ENCODE data around the gene PPIB. TPM values are rescaled to one million over a fixed set of nuclear protein-coding genes. Genes with fewer than 3 reads are reported as not detected.

The PPIB gene
- total RNA-seq, 1 donor from 2014 or later, result 515 TPM

Other genes starting within 250 kb of the PPIB start
- 0.07 and 7.3 TPM in 2 replicates for gene DAPK2, start 116.5 kb downstream of the PPIB start, total RNA-seq
- gene CIAO2A, start 69.2 kb downstream of the PPIB start, total RNA-seq, result 92.3 and 101 TPM in 2 replicates
- gene SNX1, start 67.0 kb downstream of the PPIB start, total RNA-seq, result 15.3 and 25.7 TPM in 2 replicates
- gene SNX22, start 11.3 kb downstream of the PPIB start, total RNA-seq, result 0.86 and 1.2 TPM in 2 replicates
- gene CSNK1G1, start 193.2 kb upstream of the PPIB start, total RNA-seq, result 12.0 and 12.3 TPM in 2 replicates
- 65.5 and 107 TPM in 2 replicates for gene PCLAF, start 218.4 kb upstream of the PPIB start, total RNA-seq
- 6.7 and 9.4 TPM in 2 replicates for gene TRIP4, start 224.8 kb upstream of the PPIB start, total RNA-seq

Data from epithelial cell of proximal tubule (primary cell).